ENCODE results near the gene KCND3. TPM values are rescaled to one million over a fixed set of nuclear protein-coding genes. Genes with fewer than 3 reads are reported as not detected.

KCND3 gene
- polyA plus RNA-seq, 1 donor from 2014 or later: 7.8 TPM

DNA sequence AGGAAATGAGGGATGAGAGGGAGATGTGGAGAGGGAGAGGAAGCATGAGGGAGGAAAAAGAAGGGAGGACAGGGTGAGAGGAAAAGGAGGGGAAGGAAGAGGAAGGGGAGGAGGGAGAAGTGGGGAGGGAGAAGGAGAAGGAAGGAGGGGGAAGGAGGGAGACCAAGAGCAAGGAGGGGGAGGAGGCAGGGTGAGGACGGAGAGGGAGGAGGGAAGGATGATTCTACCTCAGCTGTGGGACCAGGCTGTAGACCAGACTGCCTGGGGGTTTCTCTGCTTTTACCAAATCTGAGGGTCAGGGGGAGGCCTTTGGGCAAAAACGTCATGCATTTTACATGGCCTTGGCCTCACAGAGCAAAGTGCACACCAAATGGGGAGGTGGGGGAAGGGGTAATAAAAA, 94.5 kb downstream of the KCND3 start:
- Histone ChIP-seq H2AFZ (ENCODE audit: low read depth, low read length) (no peak overlapping the region), H3K4me3 (ENCODE audit: low read length) (no peak overlapping the region), H3K9me2 (ENCODE audit: insufficient read depth, low read length) (no peaks in the 10 kb centered on the region), H4K20me1 (ENCODE audit: insufficient read depth) (no peaks in the 10 kb centered on the region), H3K79me2 (replicated peaks; ENCODE audit: insufficient read depth, low read length) (no peaks in the 10 kb centered on the region), H3K9me3 (ENCODE audit: low read length) (no peaks in the 10 kb centered on the region), H3K9ac (ENCODE audit: low read length) (no peak overlapping the region), H3K27ac (ENCODE audit: low read length) (no peak overlapping the region), H3K36me3 (ENCODE audit: insufficient read depth, low read length) (no peaks in the 10 kb centered on the region), H3K27me3 (ENCODE audit: insufficient read depth, low read depth, low read length) (no peaks in the 10 kb centered on the region), H3F3A (ENCODE audit: insufficient read depth, low read length, poor library complexity, severe bottlenecking) (no peaks in the 10 kb centered on the region), H3K4me2 (ENCODE audit: low read length) (no peak overlapping the region)
- TF ChIP-seq EZH2 (IDR thresholded peaks at IDR 0.05; ENCODE audit: borderline replicate concordance, insufficient read depth, low read length, poor library complexity, severe bottlenecking) (no peak), MXI1 (conservative IDR thresholded peaks at IDR 0.05; ENCODE audit: poor library complexity, severe bottlenecking) (no peak)

DNA sequence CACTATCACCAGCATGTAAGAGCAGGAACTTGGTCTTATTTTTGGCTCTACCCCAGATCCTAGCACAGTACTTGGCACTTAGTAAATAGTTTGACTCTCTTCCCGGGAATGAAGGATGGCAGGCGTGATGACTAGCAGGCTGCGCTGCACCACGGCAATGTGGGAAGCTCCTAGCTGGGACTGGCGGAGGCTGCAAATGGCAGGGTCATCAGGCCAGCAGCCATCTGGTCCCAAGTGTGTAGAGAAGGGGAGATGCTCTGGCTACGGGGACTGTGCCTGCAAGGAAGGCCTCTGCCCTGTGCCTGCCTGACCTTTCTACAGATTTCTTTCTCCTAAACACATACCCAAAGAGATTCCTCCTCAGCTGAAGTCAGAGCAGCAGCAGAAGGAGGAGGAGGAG, 95.0 kb downstream of the KCND3 start:
- H3K4me2 ChIP-seq (ENCODE audit: low read length): no peak overlapping the region
- H3K9ac ChIP-seq (ENCODE audit: low read length): no peak overlapping the region
- no peak overlapping the region for H2AFZ ChIP-seq (ENCODE audit: low read depth, low read length)
- H3K4me3 ChIP-seq (ENCODE audit: low read length): no peak overlapping the region
- H3K27me3 ChIP-seq (ENCODE audit: insufficient read depth, low read depth, low read length): no peaks in the 10 kb centered on the region
- H3K36me3 ChIP-seq (ENCODE audit: insufficient read depth, low read length): no peaks in the 10 kb centered on the region
- no peaks in the 10 kb centered on the region for H3K79me2 ChIP-seq (replicated peaks; ENCODE audit: insufficient read depth, low read length)
- no peaks in the 10 kb centered on the region for H3K9me2 ChIP-seq (ENCODE audit: insufficient read depth, low read length)
- no peak overlapping the region for H3K27ac ChIP-seq (ENCODE audit: low read length)
- no peaks in the 10 kb centered on the region for H4K20me1 ChIP-seq (ENCODE audit: insufficient read depth)
- H3F3A ChIP-seq (ENCODE audit: insufficient read depth, low read length, poor library complexity, severe bottlenecking): no peaks in the 10 kb centered on the region
- no peak for TF ChIP-seq MXI1 (conservative IDR thresholded peaks at IDR 0.05; ENCODE audit: poor library complexity, severe bottlenecking)
- TF ChIP-seq, protein P1, sequence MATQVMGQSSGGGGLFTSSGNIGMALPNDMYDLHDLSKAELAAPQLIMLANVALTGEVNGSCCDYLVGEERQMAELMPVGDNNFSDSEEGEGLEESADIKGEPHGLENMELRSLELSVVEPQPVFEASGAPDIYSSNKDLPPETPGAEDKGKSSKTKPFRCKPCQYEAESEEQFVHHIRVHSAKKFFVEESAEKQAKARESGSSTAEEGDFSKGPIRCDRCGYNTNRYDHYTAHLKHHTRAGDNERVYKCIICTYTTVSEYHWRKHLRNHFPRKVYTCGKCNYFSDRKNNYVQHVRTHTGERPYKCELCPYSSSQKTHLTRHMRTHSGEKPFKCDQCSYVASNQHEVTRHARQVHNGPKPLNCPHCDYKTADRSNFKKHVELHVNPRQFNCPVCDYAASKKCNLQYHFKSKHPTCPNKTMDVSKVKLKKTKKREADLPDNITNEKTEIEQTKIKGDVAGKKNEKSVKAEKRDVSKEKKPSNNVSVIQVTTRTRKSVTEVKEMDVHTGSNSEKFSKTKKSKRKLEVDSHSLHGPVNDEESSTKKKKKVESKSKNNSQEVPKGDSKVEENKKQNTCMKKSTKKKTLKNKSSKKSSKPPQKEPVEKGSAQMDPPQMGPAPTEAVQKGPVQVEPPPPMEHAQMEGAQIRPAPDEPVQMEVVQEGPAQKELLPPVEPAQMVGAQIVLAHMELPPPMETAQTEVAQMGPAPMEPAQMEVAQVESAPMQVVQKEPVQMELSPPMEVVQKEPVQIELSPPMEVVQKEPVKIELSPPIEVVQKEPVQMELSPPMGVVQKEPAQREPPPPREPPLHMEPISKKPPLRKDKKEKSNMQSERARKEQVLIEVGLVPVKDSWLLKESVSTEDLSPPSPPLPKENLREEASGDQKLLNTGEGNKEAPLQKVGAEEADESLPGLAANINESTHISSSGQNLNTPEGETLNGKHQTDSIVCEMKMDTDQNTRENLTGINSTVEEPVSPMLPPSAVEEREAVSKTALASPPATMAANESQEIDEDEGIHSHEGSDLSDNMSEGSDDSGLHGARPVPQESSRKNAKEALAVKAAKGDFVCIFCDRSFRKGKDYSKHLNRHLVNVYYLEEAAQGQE (IDR thresholded peaks at IDR 0.05; ENCODE audit: borderline replicate concordance): no peak
- no peaks in the 10 kb centered on the region for H3K9me3 ChIP-seq (ENCODE audit: low read length)

DNA sequence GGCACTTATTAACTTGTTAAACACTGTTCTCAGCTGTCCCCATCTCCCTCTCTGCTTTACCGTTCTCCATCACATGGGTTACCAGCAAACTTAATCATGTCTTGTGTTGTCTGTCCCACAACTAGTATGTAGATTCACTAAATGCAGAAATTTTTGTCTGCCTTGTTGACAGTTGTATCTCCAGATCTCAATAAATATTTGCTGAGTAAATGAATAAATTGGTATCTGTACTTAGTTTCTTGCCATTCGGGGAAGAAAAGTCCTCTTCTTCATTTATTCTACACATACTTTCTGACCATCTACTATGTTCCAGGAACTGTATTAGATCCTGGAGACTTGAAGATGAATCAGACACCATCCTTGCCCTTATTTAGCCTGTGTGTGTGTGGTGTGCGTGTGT, 97.9 kb downstream of the KCND3 start:
- H4K20me1 ChIP-seq (ENCODE audit: insufficient read depth): no peaks in the 10 kb centered on the region
- no peaks in the 10 kb centered on the region for H3K79me2 ChIP-seq (replicated peaks; ENCODE audit: insufficient read depth, low read length)

More for the DNA sequence above, 97.9 kb downstream of the KCND3 start:
- H2AFZ ChIP-seq (ENCODE audit: low read depth, low read length): no peak overlapping the region
- TF ChIP-seq, protein P1 (IDR thresholded peaks at IDR 0.05; ENCODE audit: borderline replicate concordance): no peak
- TF ChIP-seq RAD21 (conservative IDR thresholded peaks at IDR 0.05) (no peak), POLR2AphosphoS5 (IDR thresholded peaks at IDR 0.05) (no peak), TAF1 (IDR thresholded peaks at IDR 0.05; ENCODE audit: low read depth) (no peak), SMC3 (conservative IDR thresholded peaks at IDR 0.05; ENCODE audit: poor library complexity) (no peak), MXI1 (conservative IDR thresholded peaks at IDR 0.05; ENCODE audit: poor library complexity, severe bottlenecking) (no peak), EP300 (conservative IDR thresholded peaks at IDR 0.05; ENCODE audit: poor library complexity, severe bottlenecking) (no peak), EZH2 (IDR thresholded peaks at IDR 0.05; ENCODE audit: borderline replicate concordance, insufficient read depth, low read length, poor library complexity, severe bottlenecking) (no peak)
- TF ChIP-seq, protein P2, sequence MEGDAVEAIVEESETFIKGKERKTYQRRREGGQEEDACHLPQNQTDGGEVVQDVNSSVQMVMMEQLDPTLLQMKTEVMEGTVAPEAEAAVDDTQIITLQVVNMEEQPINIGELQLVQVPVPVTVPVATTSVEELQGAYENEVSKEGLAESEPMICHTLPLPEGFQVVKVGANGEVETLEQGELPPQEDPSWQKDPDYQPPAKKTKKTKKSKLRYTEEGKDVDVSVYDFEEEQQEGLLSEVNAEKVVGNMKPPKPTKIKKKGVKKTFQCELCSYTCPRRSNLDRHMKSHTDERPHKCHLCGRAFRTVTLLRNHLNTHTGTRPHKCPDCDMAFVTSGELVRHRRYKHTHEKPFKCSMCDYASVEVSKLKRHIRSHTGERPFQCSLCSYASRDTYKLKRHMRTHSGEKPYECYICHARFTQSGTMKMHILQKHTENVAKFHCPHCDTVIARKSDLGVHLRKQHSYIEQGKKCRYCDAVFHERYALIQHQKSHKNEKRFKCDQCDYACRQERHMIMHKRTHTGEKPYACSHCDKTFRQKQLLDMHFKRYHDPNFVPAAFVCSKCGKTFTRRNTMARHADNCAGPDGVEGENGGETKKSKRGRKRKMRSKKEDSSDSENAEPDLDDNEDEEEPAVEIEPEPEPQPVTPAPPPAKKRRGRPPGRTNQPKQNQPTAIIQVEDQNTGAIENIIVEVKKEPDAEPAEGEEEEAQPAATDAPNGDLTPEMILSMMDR (IDR thresholded peaks at IDR 0.05; ENCODE audit: poor library complexity, severe bottlenecking): no peak
- no peaks in the 10 kb centered on the region for H3F3A ChIP-seq (ENCODE audit: insufficient read depth, low read length, poor library complexity, severe bottlenecking)
- H3K27me3 ChIP-seq (ENCODE audit: insufficient read depth, low read depth, low read length): no peaks in the 10 kb centered on the region
- H3K9me3 ChIP-seq (ENCODE audit: low read length): no peaks in the 10 kb centered on the region
- no peaks in the 10 kb centered on the region for H3K9me2 ChIP-seq (ENCODE audit: insufficient read depth, low read length)
- H3K36me3 ChIP-seq (ENCODE audit: insufficient read depth, low read length): no peaks in the 10 kb centered on the region
- no peak overlapping the region for H3K9ac ChIP-seq (ENCODE audit: low read length)
- no peak overlapping the region for H3K27ac ChIP-seq (ENCODE audit: low read length)
- no peak overlapping the region for H3K4me3 ChIP-seq (ENCODE audit: low read length)
- no peak overlapping the region for H3K4me2 ChIP-seq (ENCODE audit: low read length)
